OCI-LY1 (cell line): ENCODE results near the gene UCP2.
A peak's percentile ranks its signal among the peaks of the same experiment; 100 is the strongest.

ENCODE experiments used
- H2AFZ ChIP-seq: fragments of 200-600 bp; sonication (generic), shearing (Covaris generic); 2 replicates; pipeline ENCODE4 v1.6.0; 2014; ENCODE audit warnings: antibody characterized with exemption, mild to moderate bottlenecking, low read length
- H3F3A ChIP-seq: fragments of 200-600 bp; sonication (generic), shearing (Covaris generic); 2 replicates; pipeline ENCODE4 v1.6.0; 2014; ENCODE audit warnings: mild to moderate bottlenecking, antibody characterized with exemption, low read length, moderate library complexity; ENCODE audit not compliant: insufficient read depth
- H3K27ac ChIP-seq: fragments of 200-600 bp; sonication (generic); 2 replicates; pipeline ENCODE4 v1.5.1; 2014; ENCODE audit warnings: low read length, mixed run types, mild to moderate bottlenecking, low read depth; ENCODE audit not compliant: poor library complexity, severe bottlenecking
- H3K27me3 ChIP-seq: fragments of 200-600 bp; sonication (generic); 2 replicates; pipeline ENCODE4 v1.6.0; 2014; ENCODE audit warnings: antibody characterized with exemption, mild to moderate bottlenecking, low read length, moderate library complexity; ENCODE audit not compliant: insufficient read depth
- H3K36me3 ChIP-seq: fragments of 200-600 bp; sonication (generic); 2 replicates; pipeline ENCODE4 v1.6.1; 2014; ENCODE audit warnings: mild to moderate bottlenecking, antibody characterized with exemption, low read length, moderate library complexity, mixed read lengths; ENCODE audit not compliant: insufficient read depth
- H3K4me1 ChIP-seq: fragments of 200-600 bp; sonication (generic); 2 replicates; pipeline ENCODE4 v1.5.1; 2014; ENCODE audit warnings: mild to moderate bottlenecking, low read length, moderate library complexity; ENCODE audit not compliant: insufficient read depth, severe bottlenecking
- H3K4me2 ChIP-seq: fragments of 200-600 bp; sonication (generic), shearing (Covaris generic); 2 replicates; pipeline ENCODE4 v1.6.1; 2014; ENCODE audit warnings: low read length
- H3K4me3 ChIP-seq: fragments of 200-600 bp; sonication (generic); 2 replicates; pipeline ENCODE4 v1.5.1; 2014; ENCODE audit warnings: low read length, low read depth, mild to moderate bottlenecking, mixed read lengths; ENCODE audit not compliant: poor library complexity, severe bottlenecking
- H3K79me2 ChIP-seq: fragments of 200-600 bp; shearing (Covaris generic); 2 replicates; pipeline ENCODE4 v1.6.1; 2016; ENCODE audit warnings: mixed run types, low read length, mixed read lengths; ENCODE audit not compliant: insufficient read depth
- H3K9ac ChIP-seq: fragments of 200-600 bp; sonication (generic), shearing (Covaris generic); 2 replicates; pipeline ENCODE4 v1.6.1; 2014; ENCODE audit warnings: mild to moderate bottlenecking, low read length, mixed read lengths
- H3K9me2 ChIP-seq: fragments of 200-600 bp; sonication (generic), shearing (Covaris generic); 2 replicates; pipeline ENCODE4 v1.6.1; 2014; ENCODE audit warnings: low read depth, mild to moderate bottlenecking, low read length, mixed read lengths
- H3K9me3 ChIP-seq: fragments of 200-600 bp; shearing (Covaris generic); 2 replicates; pipeline ENCODE4 v1.6.1; 2014; ENCODE audit warnings: low read length, mixed read lengths
- H4K20me1 ChIP-seq: fragments of 200-600 bp; sonication (generic), shearing (Covaris generic); 2 replicates; pipeline ENCODE4 v1.6.0; 2016; ENCODE audit warnings: mild to moderate bottlenecking, low read length; ENCODE audit not compliant: insufficient read depth
- CTCF ChIP-seq: fragments of 200-600 bp; sonication (generic), shearing (Covaris generic); IDR thresholded peaks from 2 replicates; pipeline ENCODE4 v1.5.1; 2017; ENCODE audit warnings: mild to moderate bottlenecking, antibody characterized with exemption, low read length, moderate library complexity, mixed read lengths
- EZH2 ChIP-seq: fragments of 200-600 bp; sonication (generic), shearing (Covaris generic); IDR thresholded peaks from 2 replicates; pipeline ENCODE4 v1.8.0; 2017; ENCODE audit warnings: borderline replicate concordance, mixed run types, mild to moderate bottlenecking, antibody characterized with exemption, low read length, moderate library complexity, mixed read lengths

Gene UCP2

GRCh38 chr11:74004759-74005615 is 22.3 kb upstream of the UCP2 start:
- no peaks in the 10 kb centered on the region for H3K9me3 ChIP-seq
- H3K4me2 ChIP-seq = no peak overlapping the region
- H2AFZ ChIP-seq = no peak overlapping the region
- peak overlapping the region; percentile 8 for H3K27ac ChIP-seq
- H3K9ac ChIP-seq = no peak overlapping the region
- H3K36me3 ChIP-seq = no peaks in the 10 kb centered on the region
- no peak overlapping the region for H3K4me3 ChIP-seq
- H3K4me1 ChIP-seq = peaks cover 12% of the 10 kb centered on the region
- TF ChIP-seq CTCF = no peak
- TF ChIP-seq EZH2 = no peak
- H4K20me1 ChIP-seq = no peaks in the 10 kb centered on the region
- H3K79me2 ChIP-seq = no peaks in the 10 kb centered on the region
- no peaks in the 10 kb centered on the region for H3F3A ChIP-seq
- no peaks in the 10 kb centered on the region for H3K9me2 ChIP-seq
- H3K27me3 ChIP-seq = no peaks in the 10 kb centered on the region

GRCh38 chr11:74004046-74004695 is 21.5 kb upstream of the UCP2 start:
- no peak for TF ChIP-seq EZH2
- no peak for TF ChIP-seq CTCF
- Histone ChIP-seq H3K4me3 (no peak overlapping the region), H3K9ac (no peak overlapping the region), H3K4me2 (no peak overlapping the region), H3K36me3 (no peaks in the 10 kb centered on the region), H3K27me3 (no peaks in the 10 kb centered on the region), H3K9me2 (no peaks in the 10 kb centered on the region), H2AFZ (no peak overlapping the region), H4K20me1 (no peaks in the 10 kb centered on the region), H3K79me2 (no peaks in the 10 kb centered on the region), H3F3A (no peaks in the 10 kb centered on the region), H3K9me3 (no peaks in the 10 kb centered on the region), H3K27ac (no peak overlapping the region), H3K4me1 (peaks cover 20% of the 10 kb centered on the region)

- no peak overlapping the region for H3K27ac ChIP-seq
- H4K20me1 ChIP-seq = no peaks in the 10 kb centered on the region
- 0 out of 2 replicates have a peak, but pooled peaks cover 2% of the 10 kb centered on the region for H3F3A ChIP-seq
- H3K4me1 ChIP-seq = peaks cover 34% of the 10 kb centered on the region
- TF ChIP-seq EZH2 (no peak), CTCF (no peak)
- H3K9me3 ChIP-seq = no peaks in the 10 kb centered on the region
- H3K4me3 ChIP-seq = no peak overlapping the region
- no peaks in the 10 kb centered on the region for H3K27me3 ChIP-seq
- H3K9ac ChIP-seq = no peak overlapping the region
- no peaks in the 10 kb centered on the region for H3K79me2 ChIP-seq
- no peaks in the 10 kb centered on the region for H3K9me2 ChIP-seq
- H3K4me2 ChIP-seq = no peak overlapping the region
- H2AFZ ChIP-seq = no peak overlapping the region
- no peaks in the 10 kb centered on the region for H3K36me3 ChIP-seq
Measured at GRCh38 chr11:74002832-74003231, 20.2 kb upstream of the UCP2 start.
